DMS114 treated with DMSO at 0.1 percent for 48 hours (cell line): ENCODE results near the gene COL4A1.

Experiments
- DNase-seq: peaks from one replicate; lab custom pipeline; 2025; ENCODE audit not compliant: unreplicated experiment; lab: John Stamatoyannopoulos, UW

COL4A1 gene

GRCh38 chr13:110306960-110307766 is at the start of gene COL4A1, which contains the start of gene COL4A2:
Gene COL4A1, minus strand, starts transcription at chr13:110307157. Its CDS starts 130 bp downstream, at chr13:110307027.
Gene COL4A2, plus strand, starts transcription at chr13:110307284. Its CDS starts 620 bp downstream, at chr13:110307904.
- no peak for DNase-seq

- no peak for DNase-seq
Measured at GRCh38 chr13:110356362-110356761, 49.4 kb upstream of the COL4A1 start.

- no peak for DNase-seq
Measured at GRCh38 chr13:110354715-110355473, 47.9 kb upstream of the COL4A1 start.

GRCh38 chr13:110354123-110354627 is 47.2 kb upstream of the COL4A1 start:
- no peak for DNase-seq

GRCh38 chr13:110353339-110353977 is 46.5 kb upstream of the COL4A1 start:
- no peak for DNase-seq

- DNase-seq = no peak
Measured at GRCh38 chr13:110352735-110353134, 45.8 kb upstream of the COL4A1 start.

- DNase-seq = no peak
Measured at GRCh38 chr13:110351636-110352420, 44.9 kb upstream of the COL4A1 start.

- DNase-seq = no peak
Measured at GRCh38 chr13:110350509-110350908, 43.6 kb upstream of the COL4A1 start.

- DNase-seq = no peak
Measured at GRCh38 chr13:110350049-110350448, 43.1 kb upstream of the COL4A1 start.

GRCh38 chr13:110349239-110349638 is 42.3 kb upstream of the COL4A1 start:
- DNase-seq = no peak

- DNase-seq = no peak
Measured at GRCh38 chr13:110348309-110349105, 41.5 kb upstream of the COL4A1 start.

- DNase-seq = no peak
Measured at GRCh38 chr13:110347535-110348308, 40.8 kb upstream of the COL4A1 start.

GRCh38 chr13:110347088-110347487 is 40.1 kb upstream of the COL4A1 start:
- no peak for DNase-seq

- DNase-seq = no peak
Measured at GRCh38 chr13:110346661-110347067, 39.7 kb upstream of the COL4A1 start.

- no peak for DNase-seq
Measured at GRCh38 chr13:110345701-110346100, 38.7 kb upstream of the COL4A1 start.

GRCh38 chr13:110345266-110345665 is 38.3 kb upstream of the COL4A1 start:
- DNase-seq = no peak

- no peak for DNase-seq
Measured at GRCh38 chr13:110344320-110344719, 37.4 kb upstream of the COL4A1 start.

GRCh38 chr13:110343241-110343865 is 36.4 kb upstream of the COL4A1 start:
- DNase-seq = no peak

- DNase-seq = no peak
Measured at GRCh38 chr13:110342474-110342873, 35.5 kb upstream of the COL4A1 start.
